Muscle of arm (tissue), 12 donors: ENCODE data around the gene ATP9B. TPM values are rescaled to one million over a fixed set of nuclear protein-coding genes. Genes with fewer than 3 reads are reported as not detected.
"Not testable (repeated sequence)": the region's sequence is repeated elsewhere in the genome, so short reads cannot be mapped to it uniquely, and the experiment has no call there.

Experiments used
- DNase-seq: peaks from one replicate; pipeline ENCODE4 v3.0.0-alpha.2; 2013
- polyA plus RNA-seq, 12 donors: library from polyadenylated mRNA; unstranded; fragments of 120-200 nt; gene quantifications; one replicate each; pipeline ENCODE4 v1.2.1, GENCODE V29; 2013; ENCODE audit not compliant: insufficient read length in 12 of 12

The ATP9B gene
- polyA plus RNA-seq, 12 donors: 12.6 to 39.8 (median 22.5) TPM; not detected in 1

- DNase-seq: no peak
Measured at GRCh38 chr18:79283929-79284328, 214.7 kb downstream of the ATP9B start.

DNA sequence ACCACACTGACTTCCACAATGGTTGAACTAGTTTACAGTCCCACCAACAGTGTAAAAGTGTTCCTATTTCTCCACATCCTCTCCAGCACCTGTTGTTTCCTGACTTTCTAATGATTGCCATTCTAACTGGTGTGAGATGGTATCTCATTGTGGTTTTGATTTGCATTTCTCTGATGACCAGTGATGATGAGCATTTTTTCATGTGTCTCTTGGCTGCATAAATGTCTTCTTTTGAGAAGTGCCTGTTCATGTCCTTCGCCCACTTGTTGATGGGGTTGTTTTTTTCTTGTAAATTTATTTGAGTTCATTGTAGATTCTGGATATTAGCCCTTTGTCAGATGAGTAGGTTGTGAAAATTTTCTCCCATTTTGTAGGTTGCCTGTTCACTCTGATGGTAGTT, 216.0 kb downstream of the ATP9B start:
- DNase-seq: not testable (repeated sequence)

DNA sequence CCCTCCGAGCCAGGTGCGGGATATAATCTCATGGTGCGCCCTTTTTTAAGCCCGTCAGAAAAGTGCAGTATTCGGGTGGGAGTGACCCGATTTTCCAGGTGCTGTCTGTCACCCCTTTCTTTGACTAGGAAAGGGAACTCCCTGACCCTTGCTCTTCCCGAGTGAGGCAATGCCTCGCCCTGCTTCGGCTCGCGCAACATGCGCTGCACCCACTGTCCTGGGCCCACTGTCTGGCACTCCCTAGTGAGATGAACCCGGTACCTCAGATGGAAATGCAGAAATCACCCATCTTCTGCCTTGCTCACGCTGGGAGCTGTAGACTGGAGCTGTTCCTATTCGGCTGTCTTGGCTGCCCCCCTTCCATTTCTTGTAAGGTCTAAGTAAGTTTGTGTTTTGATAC, 221.2 kb downstream of the ATP9B start:
- not testable (repeated sequence) for DNase-seq

DNA sequence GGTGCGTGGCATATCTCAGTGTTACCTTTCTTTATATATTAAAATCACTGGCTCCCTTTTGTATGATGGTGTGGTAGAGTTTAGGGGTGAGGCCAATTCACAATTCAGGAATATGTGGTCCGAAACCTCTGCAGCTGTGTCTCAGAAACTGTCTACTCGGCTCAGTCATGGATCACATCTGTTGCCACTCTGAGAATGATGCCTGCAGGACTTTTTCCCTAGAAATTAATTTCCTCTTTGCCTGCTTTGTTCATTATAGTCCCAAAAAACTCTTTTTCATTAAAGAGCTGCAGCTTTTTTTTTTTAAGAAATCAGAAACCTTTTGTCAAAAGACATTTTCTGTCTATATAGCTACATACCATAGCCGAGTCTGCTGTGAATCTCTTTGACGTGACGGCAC, 221.7 kb downstream of the ATP9B start:
- no peak for DNase-seq

- no peak for DNase-seq
Measured at GRCh38 chr18:79294235-79294634, 225.0 kb downstream of the ATP9B start.

GRCh38 chr18:79299272-79299671, 230.1 kb downstream of the ATP9B start:
- no peak for DNase-seq

DNA sequence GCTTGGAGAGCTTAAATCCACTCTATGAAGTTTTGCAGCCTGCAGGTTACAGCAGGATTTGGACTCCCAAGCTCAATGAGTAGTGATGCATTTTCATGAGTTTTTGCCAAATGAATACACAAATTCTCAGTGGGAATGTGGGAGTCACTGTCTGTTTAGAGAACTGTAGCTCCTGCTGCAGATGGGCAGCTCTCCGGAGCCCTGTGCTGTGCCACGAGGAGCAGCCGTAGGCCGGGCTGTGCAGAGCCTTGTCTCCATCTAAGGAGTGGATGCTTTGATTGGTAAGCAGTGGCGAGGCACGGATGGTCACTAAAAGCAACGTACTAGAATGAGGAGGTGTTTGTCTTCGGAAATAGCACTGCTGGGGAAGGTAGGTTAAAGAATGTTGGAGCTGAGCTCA, 230.5 kb downstream of the ATP9B start:
- DNase-seq: no peak

GRCh38 chr18:79300413-79300812, 231.2 kb downstream of the ATP9B start:
- no peak for DNase-seq

DNA sequence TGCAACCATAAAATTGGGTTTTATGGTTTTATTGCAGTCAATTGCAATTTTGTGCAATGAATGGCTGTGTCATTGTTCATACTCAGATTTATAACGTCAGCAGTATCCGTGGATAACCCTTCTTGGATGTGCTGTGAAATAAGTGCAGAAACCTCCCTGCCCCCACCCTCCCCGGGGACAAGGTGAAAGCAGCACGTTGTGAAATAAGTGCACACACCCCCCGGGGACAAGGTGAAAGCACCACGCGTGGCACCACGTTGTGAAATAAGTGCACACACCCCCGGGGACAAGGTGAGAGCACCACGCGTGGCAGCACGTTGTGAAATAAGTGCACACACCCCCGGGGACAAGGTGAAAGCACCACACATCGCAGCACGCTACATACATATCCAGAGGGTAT, 232.9 kb downstream of the ATP9B start:
- DNase-seq: no peak

DNA sequence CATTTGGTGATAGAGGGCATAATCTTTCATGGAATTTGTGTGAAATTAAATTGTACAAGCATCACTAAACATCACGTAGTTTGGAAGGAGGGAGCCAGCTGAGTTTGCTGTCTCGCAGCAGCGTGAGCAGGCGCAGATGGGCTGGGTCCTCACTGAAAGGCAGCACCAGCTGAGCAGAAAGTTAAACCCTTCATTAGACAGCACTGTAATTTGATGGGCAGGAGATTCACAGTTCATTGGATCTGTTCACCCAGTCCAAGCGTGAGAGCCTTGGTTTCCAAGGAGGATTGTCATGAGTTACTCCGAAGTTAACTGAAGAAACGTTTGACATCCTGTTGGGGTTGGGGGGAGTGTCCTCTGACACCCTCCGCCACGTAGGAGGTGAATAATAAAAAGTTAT, 236.7 kb downstream of the ATP9B start:
- no peak for DNase-seq

DNA sequence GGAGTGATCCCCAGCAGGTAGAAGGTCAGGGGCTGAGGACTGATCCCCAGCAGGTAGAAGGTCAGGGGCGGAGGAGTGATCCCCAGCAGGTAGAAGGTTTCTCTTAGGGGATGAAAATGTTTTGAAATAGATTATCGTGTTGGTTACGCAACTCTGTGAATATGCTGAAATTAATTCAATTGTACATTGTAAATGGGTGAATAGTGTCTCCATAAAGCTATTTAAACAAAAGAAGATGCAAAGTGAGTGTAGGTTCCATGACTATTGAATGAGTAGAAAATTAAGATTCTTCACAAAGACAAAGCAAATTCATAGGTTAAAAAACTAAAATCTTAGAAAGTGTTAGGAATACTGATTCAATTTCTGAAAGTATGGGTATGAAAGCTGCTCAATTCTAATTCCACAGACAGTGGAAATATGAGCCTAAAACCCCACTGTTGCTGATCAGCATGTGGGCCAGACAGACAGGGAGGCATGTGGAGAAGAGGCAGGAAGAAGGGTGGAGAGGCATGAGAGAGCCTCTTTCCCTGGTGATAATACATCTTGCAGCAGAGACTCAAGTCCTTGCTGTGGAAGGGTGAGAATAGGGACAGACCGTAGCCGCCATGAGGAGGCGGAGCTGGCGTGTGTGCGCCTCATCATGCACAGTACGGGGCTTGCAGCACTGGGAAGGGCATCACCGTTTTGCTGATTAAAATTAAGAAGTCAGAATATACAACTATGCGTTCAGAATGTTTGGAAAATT, 240.6 kb downstream of the ATP9B start:
- DNase-seq: no peak

DNA sequence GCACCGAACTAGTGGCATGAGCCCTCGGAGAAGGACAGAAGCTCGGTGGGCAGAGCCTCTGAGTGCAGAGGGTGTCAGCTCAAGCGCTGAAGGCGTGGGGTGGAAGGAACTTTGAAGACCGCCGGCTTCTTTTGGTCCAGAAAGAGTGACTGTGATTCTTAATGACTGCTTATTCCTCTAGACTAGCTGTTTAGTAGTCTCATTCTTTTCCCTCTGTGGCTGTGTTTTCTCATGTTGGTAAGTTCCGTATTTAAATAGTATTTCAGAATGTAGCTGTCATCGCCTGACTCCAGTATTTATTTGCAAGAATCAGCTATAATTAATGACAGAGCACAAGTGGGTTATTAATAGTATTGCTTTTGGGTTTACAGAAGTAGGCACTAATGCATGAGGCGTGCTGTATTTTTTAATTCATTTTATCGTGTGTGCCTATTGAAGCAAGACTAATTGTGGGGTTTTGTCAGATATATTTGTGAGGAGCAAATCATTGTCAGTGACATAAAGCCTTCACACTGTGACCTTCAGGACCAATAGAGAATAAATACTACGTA, 245.7 kb downstream of the ATP9B start:
- DNase-seq: no peak

- DNase-seq: no peak
Measured at GRCh38 chr18:79315596-79315995, 246.4 kb downstream of the ATP9B start.

GRCh38 chr18:79317703-79318102, 248.5 kb downstream of the ATP9B start:
- DNase-seq: no peak

GRCh38 chr18:79318142-79318673, 249.0 kb downstream of the ATP9B start:
- no peak for DNase-seq

DNA sequence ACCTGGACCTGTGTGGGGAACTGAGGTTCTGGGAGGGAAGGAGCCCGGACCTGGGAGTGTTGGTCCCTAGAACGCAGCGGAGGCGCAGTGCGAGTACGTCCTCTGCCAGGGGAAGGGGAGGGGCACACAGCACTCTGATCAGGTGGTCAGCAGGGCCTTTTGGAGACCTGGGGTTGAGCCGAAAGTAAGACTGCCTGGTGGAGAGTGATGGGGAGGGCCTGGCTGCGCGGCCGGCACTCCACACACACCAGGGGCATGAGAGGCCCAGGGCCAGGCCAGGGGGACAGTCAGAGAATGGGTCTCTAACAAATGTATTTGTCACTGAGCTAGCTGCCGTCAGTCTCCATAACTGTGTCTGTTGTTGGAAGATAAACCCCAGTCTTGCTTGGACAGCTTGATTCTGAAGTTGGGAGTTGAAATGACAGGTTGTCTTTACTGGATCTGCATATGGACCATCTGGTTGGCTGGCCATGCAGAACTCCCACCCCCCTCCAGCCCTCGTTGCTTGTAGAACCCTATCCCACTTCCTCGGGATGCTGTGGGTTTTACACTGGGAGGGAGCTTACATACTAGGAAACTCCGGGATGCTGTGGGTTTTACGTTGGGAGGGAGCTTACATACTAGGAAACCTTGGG, 251.1 kb downstream of the ATP9B start:
- no peak for DNase-seq

DNA sequence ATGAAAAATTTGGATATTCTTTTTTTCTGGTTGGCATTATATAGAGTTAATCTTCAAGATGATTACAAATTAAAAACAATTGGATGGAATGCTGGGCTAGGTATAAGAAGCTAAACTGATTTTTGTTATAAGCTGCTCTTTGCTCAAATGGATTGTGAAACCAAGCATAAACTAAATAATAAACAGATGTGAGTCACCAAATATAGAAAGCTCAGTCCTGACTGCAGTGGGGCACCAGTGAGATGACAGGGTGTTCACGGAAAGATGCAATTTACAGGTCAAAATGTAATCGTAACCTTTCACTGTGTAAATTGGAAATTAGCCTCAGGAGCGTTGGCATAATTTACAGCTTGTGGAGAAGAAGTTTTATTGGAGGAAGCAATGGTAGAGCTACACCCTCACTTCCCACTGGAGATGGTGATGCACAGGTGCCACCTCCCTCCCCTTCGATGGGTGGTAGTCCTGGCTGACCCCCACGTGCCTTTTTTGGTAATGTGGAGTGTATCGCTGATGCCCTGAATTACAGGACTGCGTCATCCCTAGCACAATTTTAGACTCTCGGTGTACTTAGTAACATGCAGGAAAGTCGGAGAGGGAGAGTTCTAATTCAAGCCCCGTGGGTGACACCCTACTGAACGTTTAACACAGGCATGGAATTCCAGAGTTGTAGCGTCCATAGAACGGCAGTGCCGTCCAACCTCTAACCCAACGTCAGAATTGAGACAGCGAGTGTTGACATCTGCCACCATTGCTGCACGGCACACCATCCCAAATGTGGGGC, 252.6 kb downstream of the ATP9B start:
- no peak for DNase-seq

GRCh38 chr18:79322441-79322840, 253.2 kb downstream of the ATP9B start:
- DNase-seq: no peak

DNA sequence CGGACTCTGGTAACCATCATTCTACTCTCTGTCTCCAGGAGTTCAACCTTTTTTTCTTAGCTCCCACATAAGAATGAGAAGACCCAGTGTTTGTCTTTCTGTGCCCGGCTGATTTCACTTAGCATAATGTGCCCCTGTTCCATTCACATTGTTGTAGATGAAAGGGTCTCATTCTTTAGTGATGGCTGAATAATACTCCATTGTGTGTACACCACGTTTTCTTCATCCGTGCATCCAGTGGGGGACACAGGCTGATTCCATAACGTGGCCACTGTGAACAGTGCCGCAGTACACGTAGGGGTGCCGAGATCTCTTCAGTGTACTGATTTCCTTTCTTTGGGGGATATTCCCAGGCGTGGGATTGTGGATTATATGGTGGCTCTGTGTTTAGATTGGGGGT, 254.3 kb downstream of the ATP9B start:
- no peak for DNase-seq

DNA sequence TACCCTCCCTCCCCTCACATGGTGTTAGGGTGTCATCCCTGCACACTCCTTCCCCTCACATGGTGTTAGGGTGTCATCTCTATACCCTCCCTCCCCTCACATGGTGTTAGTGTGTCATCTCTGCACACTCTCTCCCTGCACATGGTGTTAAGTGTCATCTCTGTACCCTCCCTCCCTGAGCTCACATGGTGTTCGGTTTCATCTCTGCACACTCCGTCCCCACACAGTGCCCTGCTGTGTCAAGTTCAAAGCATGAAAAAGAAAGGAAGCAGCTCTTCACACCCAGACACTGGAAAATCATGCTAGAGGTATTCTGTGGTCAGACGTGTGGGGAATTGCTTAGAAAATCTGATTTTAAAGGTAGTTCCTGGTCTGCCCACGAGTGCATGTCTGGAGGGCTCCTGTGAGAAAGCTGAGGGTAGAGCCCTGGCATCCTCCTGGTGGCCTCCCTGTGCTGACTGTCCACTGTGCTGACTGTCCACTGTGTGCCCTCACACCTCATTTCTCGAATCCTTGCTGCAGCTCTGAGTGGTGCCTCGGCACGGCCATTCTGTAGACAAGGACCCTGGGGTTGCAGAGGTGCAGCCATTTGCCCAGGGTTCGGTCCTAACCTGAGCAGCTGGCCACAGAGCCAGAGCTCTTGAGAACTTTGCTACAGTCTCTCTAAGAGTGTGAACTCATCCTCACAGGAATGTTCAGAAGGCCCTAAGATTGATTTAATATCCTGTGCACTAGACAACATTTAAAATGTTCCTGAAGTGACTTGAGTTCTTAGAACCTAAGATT, 257.4 kb downstream of the ATP9B start:
- DNase-seq: no peak

- no peak for DNase-seq
Measured at GRCh38 chr18:79327199-79327721, 258.1 kb downstream of the ATP9B start.
